Midbrain (tissue), 1 donor: ENCODE measurements around the gene TRAPPC4.
"Not testable (repeated sequence)": the region's sequence is repeated elsewhere in the genome, so short reads cannot be mapped to it uniquely, and the experiment has no call there.

ENCODE experiments used
- DNase-seq: peaks from one replicate; lab custom pipeline; 2025; lab: John Stamatoyannopoulos, UW

TRAPPC4 gene

DNA sequence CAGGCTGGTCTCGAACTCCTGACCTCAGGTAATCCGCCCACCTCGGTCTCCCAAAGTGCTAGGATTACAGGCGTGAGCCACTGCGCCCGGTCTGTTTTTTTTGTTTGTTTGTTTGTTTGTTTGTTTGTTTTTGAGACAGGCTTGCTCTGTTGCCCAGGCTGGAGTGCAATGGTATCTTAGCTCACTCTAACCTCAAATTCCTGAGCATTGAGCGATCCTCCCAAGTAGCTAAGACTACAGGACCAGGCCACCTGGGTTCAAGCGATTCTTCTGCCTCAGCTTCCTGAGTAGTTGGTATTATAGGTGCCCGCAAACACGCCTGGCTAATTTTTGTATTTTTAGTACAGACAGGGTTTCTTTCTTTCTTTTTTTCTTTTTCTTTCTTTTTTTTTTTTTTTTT is 14.9 kb downstream of the TRAPPC4 start:
- not testable (repeated sequence) for DNase-seq

DNA sequence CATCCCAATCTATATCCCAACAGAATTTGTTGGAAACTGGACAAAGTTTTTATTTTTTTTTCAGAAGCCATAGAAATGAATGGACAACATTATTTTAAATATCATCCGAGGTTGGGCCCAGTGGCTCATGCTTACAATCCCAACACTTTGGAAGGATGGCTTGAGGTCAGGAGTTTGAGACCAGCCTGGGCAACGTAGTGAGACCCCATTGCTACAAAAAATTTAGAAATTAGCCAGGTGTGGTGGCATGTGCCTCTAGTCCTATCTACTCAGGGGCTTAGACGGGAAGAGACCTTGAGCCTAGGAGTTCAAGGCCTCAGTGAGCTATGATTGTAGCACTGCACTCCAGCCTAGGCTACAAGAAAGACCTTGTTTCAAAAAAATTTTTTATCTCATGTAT is 16.2 kb downstream of the TRAPPC4 start:
- no peak for DNase-seq

DNA sequence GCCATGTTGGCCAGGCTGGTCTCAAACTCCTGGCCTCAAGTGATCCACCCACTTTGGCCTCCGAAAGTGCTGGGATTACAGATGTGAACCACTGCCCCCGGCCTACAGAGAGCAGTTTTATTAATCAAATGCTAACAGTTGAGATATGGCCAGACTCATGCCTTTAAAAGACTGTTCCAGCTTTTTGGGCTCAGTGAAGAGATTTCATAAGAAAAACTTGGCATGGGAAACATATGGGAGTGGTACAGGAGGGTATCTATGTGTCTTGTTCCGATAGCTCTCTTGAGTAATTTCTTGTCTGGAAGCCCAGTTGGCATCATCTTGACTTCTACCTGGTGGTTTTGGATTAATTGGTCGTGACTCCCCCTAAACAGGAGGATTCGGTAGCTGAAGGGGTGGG is 20.3 kb downstream of the TRAPPC4 start:
- no peak for DNase-seq

DNA sequence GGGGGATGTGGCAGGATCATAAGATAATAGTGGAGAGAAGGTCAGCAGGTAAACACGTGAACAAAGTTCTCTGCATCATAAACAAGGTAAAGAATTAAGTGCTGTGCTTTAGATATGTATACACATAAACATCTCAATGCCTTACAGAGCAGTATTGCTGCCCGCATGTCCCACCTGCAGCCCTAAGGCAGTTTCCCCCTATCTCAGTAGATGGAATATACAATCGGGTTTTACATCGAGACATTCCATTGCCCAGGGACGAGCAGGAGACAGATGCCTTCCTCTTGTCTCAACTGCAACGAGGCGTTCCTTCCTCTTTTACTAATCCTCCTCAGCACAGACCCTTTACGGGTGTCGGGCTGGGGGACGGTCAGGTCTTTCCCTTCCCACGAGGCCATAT is 20.9 kb downstream of the TRAPPC4 start:
- not testable (repeated sequence) for DNase-seq

DNA sequence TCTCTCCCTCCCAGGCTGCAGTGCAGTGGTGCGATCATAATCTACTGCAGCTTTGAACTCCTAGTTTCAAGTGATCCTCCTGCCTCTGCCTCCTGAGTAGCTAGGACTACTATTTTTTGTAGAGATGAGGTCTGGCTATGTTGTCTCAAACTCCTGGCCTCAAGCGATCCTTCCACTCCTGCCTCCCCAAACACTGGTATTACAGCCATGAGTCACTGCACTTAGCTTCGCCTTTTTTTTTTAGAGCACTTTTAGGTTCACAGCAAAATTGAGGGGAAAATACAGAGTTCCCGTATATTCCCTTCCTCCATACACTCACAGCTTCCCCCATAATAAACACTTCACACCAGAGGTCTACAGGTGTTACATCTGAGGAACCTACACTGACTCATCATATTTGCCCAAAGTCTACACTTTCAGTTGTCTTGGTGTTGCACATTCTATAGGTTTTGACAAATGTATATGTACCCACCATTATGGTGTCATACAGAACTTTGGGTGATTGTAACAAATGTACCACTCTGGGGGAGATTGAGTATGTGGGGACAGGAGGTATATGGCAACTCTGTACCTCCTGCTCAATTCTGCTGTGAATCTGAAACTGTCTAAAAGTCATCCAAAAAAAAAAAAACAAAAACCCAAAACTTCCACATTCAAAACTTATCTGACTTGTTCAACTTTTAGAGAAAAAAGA is 23.4 kb downstream of the TRAPPC4 start:
- no peak for DNase-seq

DNA sequence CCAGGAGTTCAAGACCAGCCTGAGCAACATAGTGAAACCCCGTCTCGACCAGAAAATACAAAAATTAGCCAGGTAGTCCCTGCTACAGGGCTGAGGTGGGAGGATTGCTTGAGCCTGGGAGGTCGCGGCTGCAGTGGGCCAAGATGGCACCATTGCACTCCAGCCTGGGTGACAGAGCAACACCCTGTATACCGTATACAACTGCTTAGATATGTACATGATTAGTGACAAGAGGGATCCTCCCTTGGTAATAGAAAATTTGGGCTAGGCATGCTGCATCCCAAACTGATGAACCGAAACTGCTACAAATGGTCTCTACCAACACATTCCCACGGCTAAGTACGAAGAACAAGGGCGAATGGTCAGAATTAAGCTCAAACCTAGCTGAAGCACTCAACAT is 24.4 kb downstream of the TRAPPC4 start:
- no peak for DNase-seq

DNA sequence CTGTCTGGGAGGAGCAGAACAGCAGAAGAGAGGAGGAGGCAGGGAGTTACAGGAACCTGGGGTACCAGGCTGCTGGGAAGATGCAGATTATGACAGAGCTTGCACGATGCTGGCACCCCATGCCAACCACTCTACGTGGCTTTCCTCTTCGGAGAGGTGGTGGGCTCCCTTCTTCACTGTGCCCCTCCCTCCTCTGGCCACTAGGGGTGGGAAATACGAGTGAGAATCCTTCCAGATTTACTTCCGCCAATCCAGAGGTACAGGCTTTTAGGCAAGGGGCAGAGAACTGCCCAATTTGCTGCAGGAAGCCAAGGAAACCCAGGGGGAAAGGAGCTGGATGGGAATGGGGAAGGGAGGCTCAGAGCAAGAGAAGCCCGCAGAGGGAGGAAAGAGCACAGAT is 26.1 kb downstream of the TRAPPC4 start:
- no peak for DNase-seq

DNA sequence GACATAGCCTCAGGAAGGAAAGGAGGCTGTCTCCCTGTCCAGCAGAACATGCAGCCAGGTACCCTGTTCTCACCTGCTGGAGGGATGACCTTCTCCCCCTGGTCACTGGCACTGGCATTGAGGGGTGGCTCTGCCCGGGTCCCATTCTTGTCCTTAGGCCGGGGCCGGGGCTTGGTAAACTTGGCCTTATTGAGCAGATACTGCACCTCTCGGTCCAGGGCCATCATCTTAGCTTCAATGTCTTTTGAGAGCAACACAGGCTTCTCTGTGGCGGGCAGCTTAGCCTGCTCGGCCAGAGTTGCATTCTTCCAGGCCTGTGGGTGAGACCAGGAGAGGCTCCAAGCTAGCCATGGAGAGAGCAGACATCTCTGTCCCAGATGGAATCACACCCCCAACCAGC is 27.9 kb downstream of the TRAPPC4 start:
- DNase-seq, result no peak

DNA sequence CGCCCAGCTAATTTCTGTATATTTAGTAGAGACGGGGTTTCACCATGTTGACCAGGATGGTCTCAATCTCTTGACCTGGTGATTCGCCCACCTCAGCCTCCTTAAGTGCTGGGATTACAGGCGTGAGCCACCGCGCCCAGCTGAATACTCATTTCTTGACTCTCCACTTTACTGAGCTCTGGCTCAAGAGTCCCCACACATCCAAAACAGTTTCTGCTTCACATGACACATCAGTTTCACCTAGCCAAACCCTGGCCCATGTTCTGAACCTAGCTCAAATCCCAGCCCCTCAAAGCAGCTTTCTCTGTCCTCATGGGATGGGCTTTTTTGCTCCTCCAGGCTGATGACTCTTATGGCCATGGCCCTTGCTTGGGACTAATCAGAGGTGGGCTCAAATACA is 28.6 kb downstream of the TRAPPC4 start:
- no peak for DNase-seq

DNA sequence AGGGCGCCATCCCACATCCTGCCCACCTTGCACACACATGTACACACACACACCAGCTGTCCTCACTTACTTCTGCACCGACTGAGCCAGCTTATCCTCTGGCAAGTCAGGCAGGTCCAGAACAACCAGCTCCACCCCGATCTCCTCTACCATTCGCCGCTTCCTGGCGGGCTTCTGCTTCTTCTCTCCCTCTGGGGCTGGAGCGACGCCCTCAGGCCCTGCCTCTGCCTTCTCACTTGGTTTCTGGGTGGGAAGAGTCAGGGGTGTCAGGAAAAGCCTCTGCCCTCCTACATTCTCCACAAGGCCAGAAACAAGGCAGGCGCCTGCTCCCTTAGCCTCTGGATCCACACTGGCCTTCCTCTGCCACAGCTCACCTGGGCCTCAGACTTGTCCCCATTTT is 30.1 kb downstream of the TRAPPC4 start:
- DNase-seq, result no peak

DNA sequence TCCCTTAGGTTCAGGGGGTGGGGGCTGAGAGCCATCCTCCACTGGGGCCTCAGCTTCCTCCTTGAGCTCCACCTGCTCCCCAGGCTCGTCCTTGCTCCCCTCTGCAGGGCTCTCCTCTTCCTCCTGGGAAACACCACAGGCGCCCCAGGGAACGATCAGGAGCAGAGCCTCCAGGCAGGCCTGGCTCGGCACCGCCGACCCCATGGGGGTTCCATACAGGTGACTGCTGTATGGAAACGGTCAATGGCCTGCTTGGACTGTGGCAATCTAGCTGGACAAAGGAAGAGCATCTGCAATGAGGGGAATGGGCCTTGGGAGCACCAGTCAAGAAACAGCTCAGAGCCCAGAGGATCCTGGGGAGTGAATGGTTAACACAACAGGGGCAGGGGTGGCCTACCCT is 30.5 kb downstream of the TRAPPC4 start:
- no peak for DNase-seq

DNA sequence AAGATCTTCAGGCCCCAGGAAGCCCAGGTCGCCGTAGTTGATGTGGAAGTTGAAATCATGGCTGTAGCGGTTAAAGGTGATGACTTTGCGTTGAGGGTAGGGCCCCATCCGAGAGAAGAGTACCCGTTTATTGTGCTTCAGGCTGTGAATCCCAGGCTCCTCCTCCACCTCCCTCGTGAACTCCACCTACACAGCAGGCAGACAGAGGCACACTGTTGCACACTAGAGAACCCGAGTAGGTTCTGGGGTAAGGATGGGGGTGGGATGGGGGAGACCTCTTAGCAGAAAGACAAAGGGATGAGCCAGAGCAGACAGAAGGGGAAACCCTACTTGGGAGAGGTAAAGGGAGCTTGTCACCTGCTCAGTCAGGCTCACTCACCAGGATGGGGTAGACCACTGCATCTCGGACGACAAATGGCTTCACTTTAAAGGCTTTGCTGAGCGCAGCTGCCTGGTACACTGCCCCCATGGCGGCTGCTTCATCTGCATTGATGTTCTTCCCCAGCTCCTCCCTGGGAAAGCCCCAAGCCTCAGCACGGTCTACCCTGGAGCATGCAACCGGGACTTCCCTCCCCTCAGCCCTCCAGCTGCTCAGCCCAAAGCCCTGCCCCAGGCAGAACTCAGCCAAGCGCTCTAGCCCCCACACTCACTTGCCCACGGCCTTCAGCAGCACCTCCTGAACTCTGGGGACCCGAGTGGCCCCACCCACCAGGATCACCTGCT is 33.0 kb downstream of the TRAPPC4 start:
- DNase-seq, result no peak

DNA sequence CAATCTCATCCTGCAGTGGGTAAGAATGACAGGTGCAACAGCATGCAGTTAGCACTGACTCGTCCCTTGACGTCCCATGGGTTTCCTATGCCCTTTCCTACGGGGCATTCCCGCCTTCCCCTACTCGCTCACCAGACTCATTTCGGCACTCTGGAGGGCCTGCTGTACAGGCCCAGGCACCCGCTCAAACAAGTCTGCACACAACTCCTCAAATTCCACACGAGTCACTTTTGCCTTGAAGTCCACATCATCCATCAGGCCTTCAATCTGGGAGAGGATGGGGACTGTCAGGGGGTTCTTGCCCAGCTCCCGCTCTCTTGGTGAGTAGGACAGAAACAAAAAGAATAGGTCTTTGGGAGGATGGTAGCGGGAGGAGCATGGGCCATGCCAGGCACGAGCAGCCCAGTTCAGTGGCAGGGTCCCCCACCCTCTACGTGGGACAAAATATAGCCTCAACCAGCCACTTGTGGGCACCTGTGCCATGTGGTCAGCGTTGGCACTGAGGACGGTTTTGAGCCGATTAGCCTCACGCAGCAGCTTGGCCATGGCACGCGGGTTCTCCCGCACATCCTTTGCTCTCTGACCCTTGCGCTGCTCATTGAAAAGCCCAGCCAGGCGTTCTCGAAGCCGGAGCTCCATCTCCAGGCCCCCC is 33.7 kb downstream of the TRAPPC4 start:
- no peak for DNase-seq

DNA sequence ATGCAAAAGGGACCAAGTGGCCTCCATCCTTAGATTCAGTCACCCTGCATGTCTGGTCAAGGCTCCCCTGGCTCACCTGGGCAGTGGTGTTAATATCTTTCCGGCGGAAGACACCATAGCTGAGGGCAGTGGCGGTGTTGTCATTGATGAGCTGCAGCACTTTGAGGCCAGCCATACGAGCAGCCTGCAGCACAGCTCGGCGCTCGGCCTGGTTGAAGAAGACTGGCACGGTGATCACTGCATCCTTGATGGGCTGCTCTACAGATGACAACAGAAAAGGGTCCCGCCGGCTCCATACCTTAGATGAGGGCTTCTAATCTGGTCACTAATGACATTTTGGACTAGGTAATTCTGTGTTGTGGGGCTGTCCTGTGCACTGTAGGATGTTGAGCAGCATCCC is 35.9 kb downstream of the TRAPPC4 start:
- no peak for DNase-seq

DNA sequence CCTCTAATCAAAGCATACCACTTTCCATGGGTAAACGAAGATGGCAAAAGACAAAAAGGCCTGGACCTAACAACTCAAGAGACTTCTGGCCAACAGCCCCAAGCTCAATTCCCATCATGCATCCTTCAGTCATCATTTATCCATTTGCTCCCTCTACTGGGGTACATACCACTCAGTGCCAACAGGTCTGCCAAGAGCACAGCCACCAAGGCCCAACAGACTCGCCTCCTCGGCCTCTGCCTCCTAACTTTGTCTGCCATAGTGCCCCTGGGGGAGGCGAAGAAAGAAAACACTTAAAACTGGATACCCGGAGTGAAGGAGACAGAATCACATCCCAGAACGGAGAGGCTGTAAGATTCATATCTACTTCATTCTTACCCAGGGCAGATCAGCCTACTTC is 37.3 kb downstream of the TRAPPC4 start:
- DNase-seq, result no peak

DNA sequence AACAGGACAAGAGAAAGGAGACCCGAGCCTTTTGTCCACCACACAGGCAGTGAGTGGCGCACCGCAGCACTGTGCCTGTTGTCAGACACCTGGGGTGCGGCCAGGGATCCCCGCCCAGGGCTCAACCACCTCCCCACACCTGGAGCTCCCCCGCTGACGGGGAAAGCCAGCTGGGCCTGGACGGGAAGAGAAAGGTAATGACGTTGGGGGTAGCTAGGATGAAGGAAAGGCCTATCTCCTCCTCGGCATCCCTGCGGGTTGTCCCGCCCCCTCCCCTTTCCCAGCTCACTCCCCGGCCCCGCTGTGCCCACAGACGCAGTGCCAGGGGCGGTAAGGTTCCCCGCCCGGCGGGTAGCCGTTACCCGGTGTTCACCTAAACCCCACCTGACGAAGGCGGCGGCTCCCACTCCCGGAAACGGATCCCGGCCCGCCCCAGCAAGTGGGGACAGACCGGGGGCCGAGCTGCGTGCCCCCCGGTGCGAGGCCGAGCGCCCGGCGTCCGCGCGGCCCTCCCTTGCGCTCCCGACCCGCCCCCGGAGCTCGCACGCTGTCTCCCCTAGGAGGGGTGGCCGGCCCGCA is 37.9 kb downstream of the TRAPPC4 start:
- no peak for DNase-seq

DNA sequence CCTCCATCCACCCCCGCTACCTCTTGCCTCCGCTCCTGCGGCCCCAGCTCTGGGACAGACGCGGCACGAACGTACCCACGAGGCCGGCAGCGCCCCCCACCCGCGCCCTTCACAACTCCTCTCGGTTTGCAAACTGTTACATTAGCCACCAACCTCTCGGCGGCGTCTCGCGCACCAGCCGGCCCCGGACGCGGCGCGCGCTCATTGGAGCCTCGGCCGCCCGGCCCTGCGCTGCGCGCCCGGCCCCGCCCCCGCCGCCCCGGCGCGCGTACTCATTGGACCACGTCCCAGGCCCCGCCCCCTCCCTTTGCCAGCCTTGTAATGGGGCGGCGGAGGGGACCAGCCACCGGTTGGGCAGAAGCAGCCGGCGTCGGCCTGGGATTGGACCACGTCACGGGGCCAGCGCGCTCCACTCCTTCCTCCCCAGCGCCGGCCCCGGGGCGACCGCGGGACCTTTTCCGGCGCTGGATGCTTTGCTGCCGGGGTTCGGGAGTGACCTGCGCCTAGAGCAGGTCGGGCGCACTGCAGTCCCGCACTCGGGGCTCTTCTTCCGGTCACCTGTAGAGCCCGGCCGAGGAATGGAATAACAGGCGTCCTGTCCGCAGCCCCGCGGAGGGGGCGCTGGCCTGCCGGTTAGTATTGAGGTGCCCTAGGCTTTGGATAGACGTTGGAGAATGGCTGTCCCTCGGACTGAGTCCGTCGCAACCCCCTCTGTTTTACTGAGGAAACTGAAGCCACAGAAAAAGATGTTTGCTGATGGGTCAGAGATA is 38.6 kb downstream of the TRAPPC4 start, which contains the start of gene HYOU1:
Gene HYOU1 (minus strand): TSS at position 206 of the 770 bp plus-strand sequence. CDS start 1,045 bp downstream, outside the sequence.
- DNase-seq, result peak; percentile 97

DNA sequence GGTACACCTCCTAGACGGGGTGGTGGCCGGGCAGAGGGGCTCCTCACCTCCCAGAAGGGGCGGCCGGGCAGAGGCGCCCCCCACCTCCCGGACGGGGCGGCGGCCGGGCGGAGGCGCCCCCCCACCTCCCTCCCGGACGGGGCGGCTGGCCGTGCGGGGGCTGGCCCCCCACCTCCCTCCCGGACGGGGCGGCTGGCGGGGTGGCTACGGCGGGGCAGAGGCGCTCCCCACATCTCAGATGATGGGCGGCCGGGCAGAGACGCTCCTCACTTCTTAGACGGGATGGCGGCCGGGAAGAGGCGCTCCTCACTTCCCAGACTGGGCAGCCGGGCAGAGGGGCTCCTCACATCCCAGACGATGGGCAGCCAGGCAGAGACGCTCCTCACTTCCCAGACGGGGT is 40.6 kb downstream of the TRAPPC4 start:
- DNase-seq, result not testable (repeated sequence)

DNA sequence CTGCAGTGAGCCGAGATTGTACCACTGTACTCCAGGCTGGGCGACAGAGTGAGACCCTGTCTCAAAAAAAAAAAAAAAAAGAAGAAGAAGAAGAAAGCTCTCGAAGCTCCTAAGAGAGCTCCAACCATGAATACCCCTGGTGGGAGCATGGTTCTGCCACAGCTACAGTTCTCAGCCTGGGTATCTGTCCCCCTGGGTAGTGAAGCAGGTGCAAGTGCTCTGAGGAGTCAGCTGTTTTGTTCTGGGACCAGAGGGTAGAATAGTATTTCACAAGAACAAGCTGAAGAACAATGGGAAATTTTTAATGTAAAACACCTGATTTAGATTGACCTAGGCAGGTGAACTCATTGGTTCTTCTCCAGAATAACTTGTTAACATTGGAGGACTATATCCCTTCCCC is 42.7 kb downstream of the TRAPPC4 start:
- DNase-seq, result no peak

DNA sequence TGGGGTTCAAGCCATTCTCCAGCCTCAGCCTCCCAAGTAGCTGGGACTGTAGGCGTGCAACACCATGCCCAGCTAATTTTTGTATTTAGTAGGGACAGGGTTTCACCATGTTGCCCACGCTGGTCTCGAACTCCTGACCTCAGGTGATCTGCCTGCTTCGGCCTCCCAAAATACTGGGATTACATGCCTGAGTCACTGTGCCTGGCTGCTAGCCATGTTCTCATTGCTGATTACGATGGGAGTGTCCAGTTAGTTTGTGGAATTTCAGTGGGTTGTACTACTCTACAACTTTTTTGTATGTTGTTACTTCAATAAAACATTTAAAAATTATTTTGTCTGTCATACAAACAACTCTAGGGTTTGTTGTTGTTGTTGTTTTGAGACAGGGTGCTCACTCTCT is 44.2 kb downstream of the TRAPPC4 start:
- DNase-seq, result no peak

DNA sequence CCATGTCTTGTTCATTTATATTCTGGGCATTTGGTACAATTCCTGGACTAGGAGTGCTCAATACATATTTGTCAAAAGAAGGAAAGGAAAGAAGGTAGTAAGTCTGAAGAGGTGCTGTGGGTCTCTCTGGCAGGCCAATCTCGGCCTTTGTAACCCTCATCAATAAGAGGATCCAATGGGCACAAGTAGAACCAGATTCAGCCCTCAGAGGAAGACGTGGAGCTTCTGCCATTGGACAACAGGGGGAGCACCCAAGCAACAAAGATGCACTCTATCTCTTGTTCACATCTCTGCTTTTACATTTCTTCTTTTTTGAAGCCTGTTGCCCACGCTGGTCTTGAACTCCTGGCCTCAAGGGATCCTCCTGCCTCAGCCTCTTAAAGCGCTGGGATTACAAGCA is 46.8 kb downstream of the TRAPPC4 start:
- DNase-seq, result no peak
